T-helper 2 cell treated with Interferon-gamma antibody and Interleukin-4, amounts not matched to agents 5 μg/mL and 100 μg/mL, for 36 hours (primary cell): ENCODE measurements around the gene EMC10.
"Not testable (repeated sequence)": the region's sequence is repeated elsewhere in the genome, so short reads cannot be mapped to it uniquely, and the experiment has no call there.

Experiments used
- DNase-seq: peaks from one replicate; pipeline ENCODE4 v3.0.0; 2021; ENCODE audit warnings: low spot score
- H3K27ac Mint-ChIP-seq: one replicate; pipeline ENCODE4 v1.8.0; 2021; ENCODE audit warnings: mild to moderate bottlenecking, mixed read lengths
- H3K27me3 Mint-ChIP-seq: one replicate; pipeline ENCODE4 v1.8.0; 2021; ENCODE audit warnings: low read depth, mixed read lengths
- H3K36me3 Mint-ChIP-seq: one replicate; pipeline ENCODE4 v1.8.0; 2021; ENCODE audit warnings: low read depth, mixed read lengths
- H3K4me1 Mint-ChIP-seq: one replicate; pipeline ENCODE4 v1.8.0; 2021; ENCODE audit warnings: low read depth, mixed read lengths
- H3K4me3 Mint-ChIP-seq: one replicate; pipeline ENCODE4 v1.8.0; 2022; ENCODE audit warnings: mild to moderate bottlenecking, moderate library complexity, mixed read lengths
- H3K9me3 Mint-ChIP-seq: one replicate; pipeline ENCODE4 v1.8.0; 2021; ENCODE audit warnings: mixed read lengths

EMC10 gene

GRCh38 chr19:50437862-50438449 is 38.4 kb upstream of the EMC10 start:
- Mint-ChIP-seq H3K27me3 (peaks cover 14% of the 10 kb centered on the region), H3K4me1 (no peaks in the 10 kb centered on the region), H3K4me3 (no peak overlapping the region), H3K9me3 (no peaks in the 10 kb centered on the region), H3K36me3 (no peaks in the 10 kb centered on the region), H3K27ac (no peak overlapping the region)
- DNase-seq: no peak

- not testable (repeated sequence) for H3K27me3 Mint-ChIP-seq, H3K4me1 Mint-ChIP-seq, H3K27ac Mint-ChIP-seq, DNase-seq, H3K4me3 Mint-ChIP-seq, H3K9me3 Mint-ChIP-seq, H3K36me3 Mint-ChIP-seq
Observed at GRCh38 chr19:50439130-50439529, 37.2 kb upstream of the EMC10 start.

GRCh38 chr19:50444059-50444458 is 32.2 kb upstream of the EMC10 start:
- no peaks in the 10 kb centered on the region for H3K4me1 Mint-ChIP-seq
- DNase-seq: no peak
- no peak overlapping the region for H3K4me3 Mint-ChIP-seq
- no peaks in the 10 kb centered on the region for H3K9me3 Mint-ChIP-seq
- no peaks in the 10 kb centered on the region for H3K36me3 Mint-ChIP-seq
- no peaks in the 10 kb centered on the region for H3K27me3 Mint-ChIP-seq
- no peak overlapping the region for H3K27ac Mint-ChIP-seq

GRCh38 chr19:50447053-50447452 is 29.3 kb upstream of the EMC10 start:
- Mint-ChIP-seq H3K36me3 (no peaks in the 10 kb centered on the region), H3K4me1 (no peaks in the 10 kb centered on the region), H3K9me3 (no peaks in the 10 kb centered on the region), H3K27ac (no peak overlapping the region), H3K4me3 (no peak overlapping the region), H3K27me3 (no peaks in the 10 kb centered on the region)
- no peak for DNase-seq

- DNase-seq: no peak
- H3K4me1 Mint-ChIP-seq: no peaks in the 10 kb centered on the region
- H3K4me3 Mint-ChIP-seq: no peak overlapping the region
- H3K9me3 Mint-ChIP-seq: no peaks in the 10 kb centered on the region
- no peak overlapping the region for H3K27ac Mint-ChIP-seq
- no peaks in the 10 kb centered on the region for H3K27me3 Mint-ChIP-seq
- H3K36me3 Mint-ChIP-seq: no peaks in the 10 kb centered on the region
Observed at GRCh38 chr19:50447750-50448149, 28.6 kb upstream of the EMC10 start.

- H3K4me1 Mint-ChIP-seq: no peaks in the 10 kb centered on the region
- no peak overlapping the region for H3K4me3 Mint-ChIP-seq
- H3K27me3 Mint-ChIP-seq: no peaks in the 10 kb centered on the region
- DNase-seq: no peak
- H3K27ac Mint-ChIP-seq: no peak overlapping the region
- no peaks in the 10 kb centered on the region for H3K36me3 Mint-ChIP-seq
- H3K9me3 Mint-ChIP-seq: no peaks in the 10 kb centered on the region
Observed at GRCh38 chr19:50449236-50449899, 26.9 kb upstream of the EMC10 start.

- H3K27me3 Mint-ChIP-seq: no peaks in the 10 kb centered on the region
- no peaks in the 10 kb centered on the region for H3K36me3 Mint-ChIP-seq
- H3K9me3 Mint-ChIP-seq: no peaks in the 10 kb centered on the region
- H3K27ac Mint-ChIP-seq: no peak overlapping the region
- no peaks in the 10 kb centered on the region for H3K4me1 Mint-ChIP-seq
- H3K4me3 Mint-ChIP-seq: no peak overlapping the region
- no peak for DNase-seq
Observed at GRCh38 chr19:50450369-50451222, 25.7 kb upstream of the EMC10 start.

GRCh38 chr19:50451223-50451534 is 25.1 kb upstream of the EMC10 start:
- Mint-ChIP-seq H3K4me1 (no peaks in the 10 kb centered on the region), H3K27ac (no peak overlapping the region), H3K4me3 (no peak overlapping the region), H3K9me3 (no peaks in the 10 kb centered on the region), H3K36me3 (no peaks in the 10 kb centered on the region), H3K27me3 (no peaks in the 10 kb centered on the region)
- no peak for DNase-seq

GRCh38 chr19:50453243-50453642 is 23.1 kb upstream of the EMC10 start:
- Mint-ChIP-seq H3K27ac (no peak overlapping the region), H3K36me3 (no peaks in the 10 kb centered on the region), H3K27me3 (no peaks in the 10 kb centered on the region), H3K4me3 (no peak overlapping the region), H3K4me1 (no peaks in the 10 kb centered on the region), H3K9me3 (no peaks in the 10 kb centered on the region)
- DNase-seq: no peak

- no peaks in the 10 kb centered on the region for H3K27me3 Mint-ChIP-seq
- no peak for DNase-seq
- no peak overlapping the region for H3K27ac Mint-ChIP-seq
- no peaks in the 10 kb centered on the region for H3K9me3 Mint-ChIP-seq
- H3K36me3 Mint-ChIP-seq: no peaks in the 10 kb centered on the region
- no peak overlapping the region for H3K4me3 Mint-ChIP-seq
- peaks cover 8% of the 10 kb centered on the region for H3K4me1 Mint-ChIP-seq
Observed at GRCh38 chr19:50455992-50456391, 20.3 kb upstream of the EMC10 start.

GRCh38 chr19:50457300-50457699 is 19.0 kb upstream of the EMC10 start:
- Mint-ChIP-seq H3K36me3 (no peaks in the 10 kb centered on the region), H3K4me3 (no peak overlapping the region), H3K27ac (no peak overlapping the region), H3K9me3 (no peaks in the 10 kb centered on the region), H3K27me3 (no peaks in the 10 kb centered on the region), H3K4me1 (peaks cover 13% of the 10 kb centered on the region)
- DNase-seq: no peak

GRCh38 chr19:50458396-50459066 is 17.8 kb upstream of the EMC10 start:
- Mint-ChIP-seq H3K4me3 (no peak overlapping the region), H3K27ac (no peak overlapping the region), H3K27me3 (no peaks in the 10 kb centered on the region), H3K36me3 (no peaks in the 10 kb centered on the region), H3K4me1 (peaks cover 16% of the 10 kb centered on the region), H3K9me3 (no peaks in the 10 kb centered on the region)
- no peak for DNase-seq

- H3K4me1 Mint-ChIP-seq: peaks cover 16% of the 10 kb centered on the region
- no peaks in the 10 kb centered on the region for H3K27me3 Mint-ChIP-seq
- no peak overlapping the region for H3K4me3 Mint-ChIP-seq
- no peak for DNase-seq
- H3K9me3 Mint-ChIP-seq: no peaks in the 10 kb centered on the region
- H3K27ac Mint-ChIP-seq: no peak overlapping the region
- no peaks in the 10 kb centered on the region for H3K36me3 Mint-ChIP-seq
Observed at GRCh38 chr19:50459067-50459456, 17.2 kb upstream of the EMC10 start.

GRCh38 chr19:50459638-50460037 is 16.7 kb upstream of the EMC10 start:
- H3K36me3 Mint-ChIP-seq: no peaks in the 10 kb centered on the region
- no peak overlapping the region for H3K27ac Mint-ChIP-seq
- peaks cover 16% of the 10 kb centered on the region for H3K4me1 Mint-ChIP-seq
- no peaks in the 10 kb centered on the region for H3K27me3 Mint-ChIP-seq
- no peak for DNase-seq
- H3K4me3 Mint-ChIP-seq: no peak overlapping the region
- no peaks in the 10 kb centered on the region for H3K9me3 Mint-ChIP-seq
